GM10248 (cell line): Measurements from ENCODE around the gene RNU5D-1.

Source experiments
- CTCF ChIA-PET: fragments of 300-600 bp; sonication (Branson Sonifier 250); formaldehyde crosslinking; extraction: SDS; loops from one replicate; lab custom pipeline; 2021; ENCODE audit warnings: antibody characterized with exemption; lab: Yijun Ruan, JAX
- POLR2A ChIA-PET: fragments of 350-650 bp; sonication (Branson Sonifier 250); formaldehyde crosslinking; extraction: SDS; loops from one replicate; lab custom pipeline; 2020; ENCODE audit warnings: antibody characterized with exemption; lab: Yijun Ruan, JAX
- DNase-seq: peaks from one replicate; pipeline ENCODE4 v3.0.0; 2012; ENCODE audit errors: extremely low spot score
- CTCF ChIP-seq: IDR thresholded peaks from 2 replicates; pipeline ENCODE4 v1.5.1; 2012; ENCODE audit warnings: mild to moderate bottlenecking, low read depth; ENCODE audit errors: extremely low read depth, missing control alignments, control extremely low read depth

The RNU5D-1 gene

GRCh38 chr1:44693159-44693558 is 37.8 kb downstream of the RNU5D-1 start:
- DNase-seq, result no peak
- ChIA-PET POLR2A (interaction anchor here (0.9 kb wide), 1 partner anchor 28 kb away, joined by 3 read pairs; no protein-coding TSS in a partner anchor), CTCF (interaction anchor here (0.7 to 8.4 kb wide), 7 partner anchors 12 to 40 kb away, joined by 3 to 69 read pairs (median 4); no protein-coding TSS in a partner anchor)
- no peak for TF ChIP-seq CTCF

- CTCF ChIA-PET, result no interaction called here
- no peak for DNase-seq
- no peak for TF ChIP-seq CTCF
- POLR2A ChIA-PET, result no interaction called here
Observed at GRCh38 chr1:44689447-44689765, 41.6 kb downstream of the RNU5D-1 start.

GRCh38 chr1:44688760-44689446 is 42.1 kb downstream of the RNU5D-1 start:
- CTCF ChIA-PET, result no interaction called here
- TF ChIP-seq CTCF, result no peak
- POLR2A ChIA-PET, result no interaction called here
- no peak for DNase-seq

- no peak for DNase-seq
- ChIA-PET CTCF (interaction anchor here (1.1 to 2.4 kb wide), 3 partner anchors 11 to 101 kb away, joined by 3 to 14 read pairs (median 5); partner anchors contain the start of genes ARMH1 and TMEM53), POLR2A (no interaction called here)
- TF ChIP-seq CTCF, result no peak
Observed at GRCh38 chr1:44685881-44686280, 45.1 kb downstream of the RNU5D-1 start.

GRCh38 chr1:44685218-44685617 is 45.8 kb downstream of the RNU5D-1 start:
- CTCF ChIA-PET, result interaction anchor here (0.8 to 2.4 kb wide), 4 partner anchors 11 to 102 kb away, joined by 3 to 14 read pairs (median 4); partner anchors contain the start of genes ARMH1 and TMEM53
- no peak for DNase-seq
- no peak for TF ChIP-seq CTCF
- POLR2A ChIA-PET, result no interaction called here

- ChIA-PET POLR2A (interaction anchor here (1.5 kb wide), 1 partner anchor 10 kb away, joined by 3 read pairs; the partner anchor contains the start of genes ARMH1 and TMEM53), CTCF (interaction anchor here (1.0 to 2.4 kb wide), 4 partner anchors 10 to 32 kb away, joined by 3 to 14 read pairs (median 8); partner anchors contain the start of genes ARMH1 and TMEM53)
- DNase-seq, result peak; percentile 57
- no peak for TF ChIP-seq CTCF
Observed at GRCh38 chr1:44684525-44684924, 46.4 kb downstream of the RNU5D-1 start.
